HL-60/S4 treated with retinoic acid at 250 ng/mL for 4 days and 3 days (cell line): ENCODE data around the gene KCNK13.
"Not testable (repeated sequence)": the region's sequence is repeated elsewhere in the genome, so short reads cannot be mapped to it uniquely, and the experiment has no call there.

Experiments used
- in situ Hi-C: fragments of 300-500 bp; cut with MboI; formaldehyde crosslinking; loops from 2 replicates; pipeline ENCODE4 v1.7.0; 2022; ENCODE audit warnings: low sequenced_read_pairs

KCNK13 gene

DNA sequence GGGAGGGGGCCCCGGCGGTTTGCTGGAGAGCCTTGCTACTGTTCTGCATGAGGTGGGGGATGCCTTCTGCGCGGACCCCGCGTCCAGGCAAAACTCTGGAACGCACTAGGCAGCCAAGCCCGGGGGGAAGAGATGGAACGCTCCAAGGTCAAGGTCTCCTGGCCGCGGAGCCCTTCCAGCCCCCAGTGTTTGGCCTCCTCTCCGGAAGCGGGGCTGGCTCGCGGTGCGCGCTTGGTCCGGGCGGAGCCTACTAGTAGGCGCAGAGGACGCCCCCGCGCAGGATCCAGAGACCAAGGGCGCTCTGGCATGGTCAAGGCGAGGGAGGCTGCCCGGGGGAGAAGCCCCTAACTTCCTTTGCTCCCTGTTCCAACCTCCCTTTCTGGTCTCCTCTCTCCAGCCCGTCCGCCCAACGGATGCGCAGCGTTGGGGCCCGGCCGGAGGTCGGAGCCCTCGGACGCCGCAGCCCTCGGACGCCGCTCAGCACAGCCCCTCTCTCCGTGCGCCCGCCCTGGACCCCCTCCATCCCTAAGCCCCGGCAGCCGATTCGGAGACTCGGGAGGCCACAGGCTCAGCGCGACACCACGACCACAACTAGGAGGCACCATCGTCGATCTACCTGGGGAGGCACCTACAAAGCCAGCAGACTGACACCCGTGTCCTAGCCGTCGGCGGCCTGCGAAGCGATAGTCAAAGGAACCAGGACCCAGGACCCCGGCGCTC is 669 bp upstream of the KCNK13 start:
- in situ Hi-C loops = no loop called here

DNA sequence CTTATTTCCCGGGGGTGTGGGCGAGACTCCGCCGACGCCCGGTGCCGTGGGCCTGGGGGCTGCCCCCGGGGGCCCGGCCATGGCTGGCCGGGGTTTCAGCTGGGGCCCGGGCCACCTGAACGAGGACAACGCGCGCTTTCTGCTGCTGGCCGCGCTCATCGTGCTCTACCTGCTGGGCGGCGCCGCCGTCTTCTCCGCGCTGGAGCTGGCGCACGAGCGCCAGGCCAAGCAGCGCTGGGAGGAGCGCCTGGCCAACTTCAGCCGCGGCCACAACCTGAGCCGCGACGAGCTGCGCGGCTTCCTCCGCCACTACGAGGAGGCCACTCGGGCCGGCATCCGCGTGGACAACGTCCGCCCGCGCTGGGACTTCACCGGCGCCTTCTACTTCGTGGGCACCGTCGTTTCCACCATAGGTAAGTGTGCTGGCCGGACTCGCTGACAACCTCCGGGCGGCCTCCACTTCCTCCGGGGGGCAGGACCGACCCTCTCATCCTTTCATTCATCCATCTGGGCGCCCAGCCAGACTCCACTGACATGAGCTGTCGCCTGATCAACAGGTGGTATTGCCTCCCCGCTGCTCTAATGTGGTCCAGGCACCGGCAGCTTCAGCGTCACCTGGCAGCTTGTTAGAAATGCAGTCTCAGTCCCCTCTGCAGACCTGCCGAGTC is 467 bp downstream of the KCNK13 start:
- in situ Hi-C loops = no loop called here

DNA sequence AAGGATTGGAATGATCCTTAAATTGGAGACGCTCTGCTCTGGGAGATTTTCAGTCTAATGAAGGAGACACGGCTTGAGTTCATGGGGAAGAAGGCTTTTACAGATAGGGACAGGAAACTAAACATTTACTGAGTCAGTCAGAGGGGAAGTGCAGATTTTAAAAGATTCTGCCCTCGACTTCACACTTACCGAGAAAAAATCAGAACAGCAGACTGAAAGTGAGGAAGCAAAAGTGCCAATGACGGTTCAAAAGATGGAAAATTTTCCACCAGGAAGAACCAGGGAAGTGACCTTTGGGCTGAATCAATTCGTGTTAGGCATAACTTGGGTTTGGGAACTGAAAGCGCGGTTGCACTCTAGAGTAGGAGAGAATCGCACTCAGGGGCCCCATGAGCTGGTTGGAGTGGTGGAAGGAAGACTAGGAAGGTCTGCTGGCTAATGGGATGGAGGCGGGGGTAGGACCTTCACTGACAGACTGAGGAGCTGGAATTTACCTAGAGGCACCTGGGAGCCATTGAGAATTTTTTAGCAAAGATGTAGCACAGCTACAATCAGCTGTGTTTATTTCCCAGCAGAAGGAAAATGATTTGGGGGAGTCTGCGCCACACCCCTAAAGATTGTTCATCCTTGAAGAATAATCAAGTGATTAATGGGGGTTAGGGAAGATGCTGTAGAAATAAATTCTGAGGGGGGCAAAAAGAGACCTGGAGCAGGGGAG is 1.2 kb downstream of the KCNK13 start:
- in situ Hi-C loops = no loop called here

- in situ Hi-C loops = no loop called here
These were observed 10.6 kb downstream of the KCNK13 start for GRCh38 chr14:90072350-90072749.

GRCh38 chr14:90079576-90079975 is 17.8 kb downstream of the KCNK13 start:
- in situ Hi-C loops = no loop called here

DNA sequence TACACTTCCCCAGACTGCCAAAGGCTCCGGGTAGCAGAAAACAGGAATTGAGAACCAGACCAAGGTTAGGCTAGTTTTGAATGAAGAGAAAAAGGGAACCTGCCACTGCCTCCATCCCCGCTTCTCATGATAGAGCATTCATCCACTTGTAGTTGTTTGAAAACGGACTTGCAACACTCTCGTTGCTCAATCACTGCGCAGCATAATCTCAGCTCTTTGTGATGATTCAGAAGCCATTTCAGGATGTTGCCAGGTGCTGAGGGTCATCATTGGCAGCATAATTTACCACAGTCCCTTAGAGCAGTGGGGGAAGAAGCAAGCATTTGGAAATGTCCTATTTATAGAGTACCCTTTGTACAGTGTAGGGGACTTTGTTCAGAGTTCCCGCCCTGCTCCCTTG is 25.6 kb downstream of the KCNK13 start:
- in situ Hi-C loops = no loop called here

GRCh38 chr14:90088176-90088575 is 26.4 kb downstream of the KCNK13 start:
- in situ Hi-C loops = no loop called here

GRCh38 chr14:90089486-90089885 is 27.7 kb downstream of the KCNK13 start:
- in situ Hi-C loops = not testable (repeated sequence)

DNA sequence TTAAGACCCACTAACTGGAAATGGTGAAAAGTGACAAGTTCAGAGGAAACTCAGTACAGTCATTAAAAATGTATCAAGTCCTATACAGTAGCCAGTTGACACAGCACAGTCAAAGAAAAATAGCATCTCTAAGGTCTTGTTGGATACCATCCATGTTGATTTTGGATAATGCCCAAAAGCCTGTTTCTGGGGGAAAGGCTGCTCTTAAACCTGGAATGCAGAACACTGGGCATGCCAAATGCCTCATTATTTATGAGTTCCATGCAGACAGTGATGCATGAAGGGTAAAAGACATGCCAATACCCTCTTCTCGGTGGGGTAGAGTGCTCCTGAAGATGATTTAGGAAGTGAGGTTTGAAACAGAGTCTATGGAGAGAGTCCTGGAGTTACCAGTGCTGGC is 29.6 kb downstream of the KCNK13 start:
- in situ Hi-C loops = no loop called here

DNA sequence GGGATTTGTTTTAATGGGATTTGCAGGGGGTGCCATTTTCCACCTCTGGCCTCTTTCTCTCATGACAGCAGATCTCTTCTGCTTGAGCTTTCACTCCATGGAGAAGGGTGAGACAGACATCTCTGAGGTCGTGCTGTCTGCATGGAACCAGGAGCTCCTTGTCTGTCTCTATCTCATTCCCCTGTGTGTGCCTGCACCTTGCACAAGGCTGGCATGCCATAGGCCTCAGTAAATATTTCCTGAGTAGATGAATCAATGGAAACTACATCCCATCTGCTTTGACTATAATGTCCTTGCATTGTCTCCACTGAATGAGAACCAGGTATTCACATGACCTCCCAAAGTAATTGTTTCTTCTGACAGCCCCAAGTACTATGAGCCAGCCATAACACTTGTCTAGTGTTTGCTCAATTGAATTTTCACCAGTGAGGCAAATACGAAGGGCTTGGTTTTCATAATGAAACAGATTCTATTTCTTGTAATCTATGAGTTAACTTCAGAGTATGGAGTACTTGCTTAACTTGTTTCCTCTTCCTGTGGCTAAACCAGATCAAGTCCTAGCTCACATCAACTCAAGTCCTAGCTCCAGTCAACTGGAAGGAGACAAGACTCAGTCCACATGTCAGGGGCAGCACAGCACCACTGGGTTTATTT is 32.3 kb downstream of the KCNK13 start:
- in situ Hi-C loops = no loop called here

DNA sequence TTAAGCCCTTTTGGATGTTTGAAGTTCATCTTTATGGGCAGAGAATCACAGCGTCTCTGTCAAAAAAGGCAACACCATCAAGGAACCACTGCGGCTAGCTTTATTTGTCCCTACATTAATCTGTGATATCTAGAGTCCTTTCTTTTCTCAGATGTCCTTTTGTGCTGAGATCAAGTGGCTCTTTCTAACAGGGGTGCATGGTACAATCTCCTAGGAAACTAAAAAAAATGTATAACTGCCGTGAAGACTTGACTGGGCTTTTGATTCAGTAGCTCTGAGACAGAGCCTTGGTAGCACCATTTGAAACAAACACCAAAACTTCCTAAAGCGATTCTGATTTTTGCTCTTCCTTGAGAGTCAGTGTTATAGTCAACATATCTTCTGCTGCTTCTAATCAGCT is 33.3 kb downstream of the KCNK13 start:
- in situ Hi-C loops = no loop called here

DNA sequence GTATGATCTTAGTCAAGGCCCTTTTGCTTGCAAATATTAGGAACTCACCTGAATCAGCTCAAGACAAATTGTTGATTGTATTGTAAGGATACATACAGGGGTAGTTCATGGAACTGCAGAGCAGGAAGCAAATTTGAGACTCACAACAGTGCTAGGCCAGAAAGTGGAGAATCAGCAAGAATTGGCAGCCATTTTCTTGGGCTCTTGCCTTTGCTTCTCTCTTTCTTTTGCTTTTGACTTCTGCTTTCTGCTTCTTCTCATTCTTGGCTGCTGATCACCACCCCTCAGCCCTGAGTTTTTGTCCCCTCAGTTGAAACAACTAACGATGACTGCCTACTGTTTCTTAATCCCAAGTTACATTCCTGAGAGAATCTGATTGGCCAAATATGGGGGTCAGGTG is 34.8 kb downstream of the KCNK13 start:
- in situ Hi-C loops = no loop called here

DNA sequence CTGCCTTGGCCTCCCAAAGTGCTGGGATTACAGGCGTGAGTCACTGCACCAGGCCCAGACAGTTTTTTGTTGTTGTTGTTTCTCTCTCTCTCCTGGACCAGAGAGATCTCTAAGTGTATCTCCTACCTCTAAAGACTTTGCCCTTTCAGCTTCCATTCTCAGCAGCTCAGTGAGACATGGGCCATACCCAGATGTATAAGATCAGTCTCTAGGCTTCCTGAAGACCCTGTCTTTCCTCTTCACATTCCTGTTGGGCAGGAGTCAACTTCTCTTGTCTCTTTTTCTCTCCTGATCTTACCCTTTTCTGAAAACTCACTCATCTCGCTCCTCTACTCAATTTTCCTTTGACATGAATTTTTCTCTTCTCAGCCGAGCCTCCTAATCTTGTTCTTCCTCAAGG is 42.0 kb downstream of the KCNK13 start:
- in situ Hi-C loops = no loop called here

DNA sequence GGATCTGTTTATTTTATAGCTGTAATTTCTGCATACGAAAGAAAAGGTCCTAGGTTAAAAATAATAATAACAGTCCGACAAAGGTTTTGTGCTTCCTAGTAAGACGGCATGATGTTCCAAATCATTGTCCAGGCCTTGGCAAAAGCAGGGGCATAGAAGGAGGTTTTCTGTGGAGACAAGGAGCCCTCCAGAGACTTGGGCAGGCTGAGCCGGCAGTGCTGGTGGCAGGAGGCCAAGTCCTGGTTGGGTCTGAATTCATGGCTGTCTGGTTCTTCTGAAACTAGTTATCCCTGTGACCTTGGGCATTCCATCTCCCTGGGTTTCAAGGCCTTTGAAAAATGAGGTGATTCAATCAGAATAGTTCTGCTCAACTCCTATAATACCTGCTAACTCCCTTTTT is 44.0 kb downstream of the KCNK13 start:
- in situ Hi-C loops = no loop called here

DNA sequence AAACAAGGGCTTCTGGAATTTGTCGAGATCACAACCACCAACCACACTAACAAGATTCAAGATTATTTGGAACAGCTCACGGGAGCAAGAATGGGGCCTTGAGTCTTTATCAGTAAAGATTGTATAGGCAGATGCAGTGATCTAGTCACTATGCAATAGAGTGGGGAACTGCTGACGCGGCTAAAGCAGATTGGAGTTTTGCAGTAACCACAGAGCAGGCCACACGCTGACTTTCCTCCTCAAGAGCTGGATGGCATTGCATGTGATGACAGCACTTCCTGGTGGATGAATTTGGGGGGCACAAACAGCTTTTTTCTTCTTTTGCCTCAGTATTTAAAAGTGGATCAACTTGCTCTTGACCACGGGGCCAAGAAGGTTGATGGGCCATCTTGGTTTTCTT is 46.0 kb downstream of the KCNK13 start:
- in situ Hi-C loops = no loop called here

GRCh38 chr14:90109858-90110257 is 48.1 kb downstream of the KCNK13 start:
- in situ Hi-C loops = no loop called here

DNA sequence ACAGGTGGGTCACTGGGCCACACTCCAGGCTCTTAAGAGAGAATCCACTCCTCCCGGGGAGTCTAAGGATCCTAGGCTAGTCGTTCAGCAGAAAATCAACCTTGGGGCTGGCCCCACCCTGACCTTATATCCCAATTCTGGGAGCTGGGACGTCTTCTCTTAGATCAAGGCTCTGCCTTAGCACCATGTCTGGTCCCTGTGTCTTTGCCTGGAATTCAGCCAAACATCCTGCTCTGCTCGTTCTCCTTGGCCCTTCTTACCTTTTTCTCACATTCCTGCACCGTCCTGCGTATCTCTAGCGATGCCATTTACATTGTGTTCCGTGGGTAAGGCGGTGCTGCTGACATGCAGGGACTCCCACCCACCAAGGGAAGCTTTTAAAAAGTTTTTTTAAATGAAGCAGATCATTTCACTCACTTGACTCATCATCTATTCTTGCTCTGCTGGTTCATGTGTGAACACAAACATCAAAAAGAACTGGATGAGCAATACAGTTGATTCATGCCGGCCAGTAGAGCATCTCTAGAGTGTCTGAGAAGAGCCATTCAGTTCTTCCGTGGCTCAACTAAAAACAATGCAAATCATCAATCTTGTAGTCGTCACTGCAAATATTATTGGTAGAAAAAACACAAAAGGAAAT is 50.2 kb downstream of the KCNK13 start:
- in situ Hi-C loops = no loop called here

- in situ Hi-C loops = no loop called here
These were observed 52.8 kb downstream of the KCNK13 start for GRCh38 chr14:90114554-90114953.

- in situ Hi-C loops = no loop called here
These were observed 54.0 kb downstream of the KCNK13 start for GRCh38 chr14:90115780-90116179.

DNA sequence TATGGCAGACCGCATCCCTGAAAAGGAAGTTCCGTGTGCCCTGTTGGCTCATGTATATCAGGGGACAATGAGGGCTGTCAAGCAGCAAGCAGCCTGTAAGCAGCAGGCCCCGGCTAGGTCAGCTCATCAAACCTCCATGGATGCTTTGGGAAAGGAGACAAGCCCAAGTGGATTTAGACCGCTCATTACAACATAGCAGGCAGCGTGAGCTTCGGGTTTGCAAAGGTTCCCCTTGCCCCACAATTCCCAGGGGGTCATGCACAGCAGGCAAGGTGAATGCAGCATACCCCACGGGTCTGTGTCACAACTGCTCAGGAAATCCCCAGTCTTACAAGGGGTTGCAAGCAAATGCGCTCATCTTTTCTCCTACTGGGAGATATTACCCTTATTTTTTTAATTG is 54.6 kb downstream of the KCNK13 start:
- in situ Hi-C loops = no loop called here

DNA sequence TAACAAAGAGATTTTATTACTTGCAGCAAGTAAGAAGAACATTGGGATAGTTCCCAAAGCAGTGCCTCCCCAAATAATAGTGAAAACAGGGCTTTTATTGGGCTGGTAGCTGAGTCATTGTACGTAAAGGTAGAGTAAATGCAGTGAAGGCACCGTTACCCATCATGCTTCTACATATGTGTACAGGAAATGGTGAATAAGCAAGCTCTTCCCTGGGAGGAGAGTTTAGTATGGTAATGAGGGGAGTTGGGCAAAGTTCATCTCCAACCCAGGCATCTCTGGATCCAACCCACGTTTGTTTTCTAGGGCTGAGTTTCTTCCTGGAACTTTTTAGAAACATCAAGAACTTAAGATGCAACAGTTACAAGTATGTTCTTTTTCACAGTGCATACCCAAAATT is 56.2 kb downstream of the KCNK13 start:
- in situ Hi-C loops = no loop called here
